NCI-H774 (cell line): ENCODE data around the gene SLC6A9.
A peak's percentile ranks its signal among the peaks of the same experiment; 100 is the strongest.

Experiments
- DNase-seq: peaks from one replicate; lab custom pipeline; 2025; lab: John Stamatoyannopoulos, UW

Gene SLC6A9

DNA sequence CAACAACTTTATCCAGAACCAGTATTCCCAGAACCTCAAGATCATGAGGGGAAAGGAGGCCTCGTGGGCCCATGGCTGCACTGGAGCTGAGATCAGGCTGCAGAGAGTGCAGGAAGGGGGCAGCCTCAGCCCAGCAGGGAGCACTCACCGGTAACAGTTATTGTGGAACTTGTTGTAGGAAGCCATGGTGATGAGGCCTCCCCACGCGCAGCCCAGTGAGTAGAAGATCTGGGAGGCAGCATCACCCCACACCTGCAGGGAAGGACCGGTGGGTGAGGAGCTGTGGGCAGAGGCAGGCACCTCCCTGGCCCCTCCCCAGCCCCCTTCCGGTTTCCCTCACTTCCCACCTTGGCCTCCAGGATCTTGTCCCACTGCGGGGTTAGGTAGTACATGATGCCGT, 29.1 kb downstream of the SLC6A9 start:
- no peak for DNase-seq

DNA sequence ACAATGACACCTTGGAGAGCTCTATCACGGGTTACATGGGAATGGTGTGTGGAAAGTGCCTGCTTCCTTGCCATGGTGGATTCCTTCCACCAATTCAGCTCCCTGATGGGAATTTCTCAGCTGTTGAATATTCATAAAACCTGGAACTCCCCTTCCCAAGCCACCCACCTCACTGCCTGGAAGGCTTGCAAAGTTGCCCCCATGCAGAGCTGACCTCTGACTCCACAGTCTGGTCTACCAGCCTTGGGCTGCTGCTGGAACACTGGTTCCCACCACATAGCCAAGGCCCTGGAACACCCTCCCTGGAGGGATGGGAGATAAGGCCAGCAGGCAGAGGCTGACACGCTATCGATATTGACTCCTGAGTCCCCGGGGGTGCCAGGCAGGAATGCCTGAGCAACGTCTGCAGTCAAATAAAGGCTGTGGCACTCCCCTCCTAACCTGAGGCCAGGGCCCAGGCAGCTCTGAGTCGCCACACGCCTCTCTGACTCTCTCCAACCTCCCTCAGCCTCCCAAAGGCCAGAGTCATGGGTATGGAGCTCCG, 31.1 kb downstream of the SLC6A9 start:
- no peak for DNase-seq

DNA sequence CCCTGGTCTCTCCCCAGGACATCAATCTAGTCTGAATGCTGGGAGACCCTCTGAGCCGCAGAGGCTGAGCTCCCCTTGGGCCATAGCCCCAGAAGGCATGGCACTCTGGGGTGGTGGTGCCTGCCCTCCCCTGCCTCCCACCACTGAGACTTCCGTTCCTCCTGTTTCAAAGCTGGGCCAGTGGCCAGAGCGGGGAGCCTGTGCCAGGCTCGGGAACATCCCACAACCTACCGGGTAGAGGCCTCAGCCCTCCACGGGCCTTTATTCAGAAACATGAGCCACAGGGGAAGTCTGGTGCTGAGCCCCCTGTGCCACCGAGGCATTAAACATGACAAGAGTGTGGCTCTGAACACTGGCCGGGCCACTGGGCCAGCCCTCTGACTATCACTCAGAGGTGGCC, 31.8 kb downstream of the SLC6A9 start:
- no peak for DNase-seq

DNA sequence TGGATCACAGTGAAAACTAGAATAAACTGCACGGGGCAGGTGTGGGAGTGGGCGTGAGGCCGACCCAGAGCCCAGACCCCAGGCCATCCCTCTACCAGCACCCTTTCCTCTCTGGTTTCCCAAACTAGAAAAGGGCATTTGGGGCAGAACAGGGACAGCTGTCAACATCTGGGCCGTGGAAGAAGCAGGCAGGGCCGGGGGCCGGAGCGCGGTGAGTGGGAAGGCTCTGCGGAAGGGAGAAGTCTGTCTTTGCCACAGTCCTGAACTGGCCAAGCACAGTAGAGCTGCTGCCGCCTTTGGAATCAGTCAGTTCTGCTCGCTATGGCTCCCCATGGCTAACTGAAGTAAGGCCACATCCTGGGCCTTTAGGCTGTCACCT, 33.3 kb downstream of the SLC6A9 start:
- peak; percentile 13 for DNase-seq

DNA sequence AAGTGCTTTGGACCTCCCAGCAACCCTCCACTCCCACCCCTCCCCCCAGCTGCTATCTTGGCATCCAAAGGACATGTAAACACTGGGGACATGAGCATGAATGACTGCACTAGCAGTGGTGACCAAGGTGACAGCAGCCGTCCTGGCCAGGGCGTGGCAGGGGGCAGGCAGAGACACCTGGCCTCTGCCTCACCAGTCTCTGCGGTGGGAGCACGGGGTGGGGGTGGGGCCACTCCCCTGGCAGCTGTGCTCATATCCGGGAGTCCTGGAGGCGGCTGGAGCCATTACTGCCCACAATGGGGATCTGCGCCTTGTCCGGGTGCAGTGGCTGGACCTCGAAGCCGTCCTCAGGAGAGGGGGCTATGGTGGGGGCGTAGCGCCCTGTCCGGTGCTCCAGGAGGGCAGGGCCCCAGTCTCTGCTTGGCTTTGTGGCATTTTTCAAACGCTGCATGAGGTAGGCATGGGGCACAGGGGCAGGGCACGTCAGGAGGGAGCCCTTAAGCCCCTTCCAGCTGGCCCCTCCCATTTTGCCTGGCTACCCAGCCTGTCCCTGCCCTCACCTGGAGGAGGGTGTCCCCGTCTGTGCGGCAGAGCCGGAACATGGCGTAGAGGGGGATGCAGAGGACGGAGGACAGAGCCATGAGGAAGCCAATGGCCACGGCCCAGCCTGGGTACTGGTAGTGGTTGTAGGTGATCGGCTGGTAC, 33.8 kb downstream of the SLC6A9 start:
- DNase-seq = peak; percentile 96

DNA sequence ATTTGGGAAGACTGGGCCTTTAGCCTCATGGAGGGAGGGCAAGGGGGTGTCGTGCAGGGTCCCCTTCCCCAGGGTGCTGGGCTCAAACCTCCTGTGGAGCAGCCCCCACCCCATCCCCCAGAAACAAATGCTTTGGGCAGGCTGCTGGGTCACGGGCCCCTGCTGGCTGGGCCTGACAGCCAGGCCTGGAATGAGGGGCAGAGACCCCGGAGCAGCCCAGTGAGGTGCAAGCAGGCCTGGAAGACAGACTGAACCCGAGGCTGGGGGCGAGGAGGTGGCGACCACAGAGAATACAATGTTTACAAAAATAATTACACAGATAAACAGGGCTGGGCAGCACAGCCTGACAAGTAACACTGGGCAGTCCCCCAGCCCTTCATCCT, 34.5 kb downstream of the SLC6A9 start:
- DNase-seq = no peak

DNA sequence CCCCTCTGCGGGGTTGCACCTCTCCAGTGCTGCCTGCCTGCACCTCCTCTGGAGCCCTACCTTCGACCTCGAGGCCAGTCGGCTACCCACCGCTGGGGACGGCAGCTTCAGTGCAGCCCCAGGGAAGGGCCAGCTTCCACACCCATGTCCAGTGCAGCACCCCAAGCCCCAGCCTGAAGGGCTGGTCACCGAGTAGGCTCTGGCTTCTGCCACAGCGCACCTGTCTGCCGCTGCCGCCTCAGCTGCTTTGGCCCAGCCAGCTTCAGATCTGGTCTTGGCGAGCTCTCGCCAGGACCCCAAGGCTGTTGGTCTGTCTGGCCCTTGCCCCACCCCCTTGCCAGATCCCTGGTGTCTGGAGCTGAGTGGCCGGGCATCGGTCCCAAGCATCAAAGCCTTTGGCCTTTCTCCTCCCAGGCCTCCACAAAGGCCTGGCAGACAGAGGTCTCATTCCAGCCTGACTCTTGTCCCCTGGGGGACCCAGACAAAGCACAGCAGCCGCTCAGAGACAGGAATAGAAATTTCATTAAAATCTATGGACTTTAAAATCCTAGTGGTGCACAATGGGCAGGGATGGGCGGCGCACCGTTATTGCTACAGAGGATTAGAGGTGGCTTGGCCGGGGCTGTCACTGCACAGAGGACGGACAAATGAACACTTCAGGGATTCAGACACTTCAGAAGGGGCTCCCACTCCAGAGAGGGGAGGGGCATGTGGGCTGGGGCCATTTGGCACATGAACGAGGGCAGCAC, 35.1 kb downstream of the SLC6A9 start:
- DNase-seq = no peak

DNA sequence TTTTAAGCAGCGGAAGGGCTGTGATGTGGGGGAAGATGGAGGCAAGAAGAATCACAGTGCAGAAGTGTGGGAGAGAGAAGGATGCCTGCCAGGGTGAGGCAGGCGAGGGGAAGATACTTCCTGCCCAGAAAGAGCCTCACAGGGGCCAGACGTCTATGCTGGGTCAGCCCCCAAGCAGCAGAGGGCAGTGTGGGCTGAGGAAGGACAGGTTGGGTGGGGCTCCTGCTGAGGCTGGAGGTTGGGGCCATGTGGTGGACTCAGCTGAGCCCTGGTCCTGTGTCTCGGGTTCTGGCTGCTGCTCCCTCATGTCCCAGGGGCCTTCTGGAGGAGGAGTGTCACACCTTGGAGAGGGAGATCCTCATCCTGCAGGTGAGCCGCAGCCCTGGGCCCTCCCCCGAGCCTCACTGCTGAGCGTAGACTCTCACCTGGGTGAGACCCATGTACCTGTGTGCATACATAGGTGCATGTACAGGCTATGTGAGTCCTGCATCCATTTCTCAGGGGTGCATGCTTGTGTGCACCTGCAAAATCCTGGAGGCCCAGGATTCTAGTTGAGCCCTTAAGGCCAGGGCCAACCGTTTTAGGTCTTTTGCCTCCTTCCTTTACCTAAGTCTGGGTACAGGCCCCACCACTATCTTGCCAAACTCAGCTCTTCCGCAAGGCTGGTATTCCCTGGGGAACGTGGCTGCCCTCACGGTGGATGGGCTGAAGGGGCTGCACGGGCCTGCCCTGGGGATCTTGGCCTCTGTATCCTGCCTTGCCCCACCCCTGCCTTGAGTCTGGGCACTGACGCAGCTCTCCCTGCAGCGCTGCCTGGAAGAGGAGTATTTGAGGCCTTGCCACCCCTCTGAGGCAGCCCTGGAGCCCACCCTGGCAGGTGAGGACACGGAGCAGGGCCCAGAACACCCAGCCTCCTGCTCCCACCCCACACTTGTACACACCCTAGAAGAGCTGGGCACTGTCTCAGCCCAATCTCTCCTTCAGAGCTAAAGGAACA, 36.2 kb downstream of the SLC6A9 start:
- DNase-seq = no peak

DNA sequence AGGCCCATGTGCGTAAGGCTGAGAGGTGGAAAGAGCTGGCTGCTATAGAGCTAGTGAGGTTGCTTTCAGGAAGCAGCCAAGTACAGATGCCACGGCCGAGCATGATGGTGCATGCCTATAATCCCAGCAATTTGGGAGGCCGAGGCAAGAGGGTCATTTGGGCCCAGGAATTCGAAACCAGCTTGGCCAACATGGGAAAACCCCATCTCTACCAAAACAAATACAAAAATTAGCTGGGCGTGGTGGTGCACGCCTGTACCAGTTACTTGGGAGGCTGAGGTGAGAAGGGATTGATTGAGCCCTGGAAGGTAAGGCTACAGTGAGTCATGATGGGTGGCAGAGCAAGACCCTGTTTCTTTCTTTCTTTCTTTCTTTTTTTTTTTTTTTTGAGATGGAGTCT, 37.2 kb downstream of the SLC6A9 start:
- DNase-seq = no peak

DNA sequence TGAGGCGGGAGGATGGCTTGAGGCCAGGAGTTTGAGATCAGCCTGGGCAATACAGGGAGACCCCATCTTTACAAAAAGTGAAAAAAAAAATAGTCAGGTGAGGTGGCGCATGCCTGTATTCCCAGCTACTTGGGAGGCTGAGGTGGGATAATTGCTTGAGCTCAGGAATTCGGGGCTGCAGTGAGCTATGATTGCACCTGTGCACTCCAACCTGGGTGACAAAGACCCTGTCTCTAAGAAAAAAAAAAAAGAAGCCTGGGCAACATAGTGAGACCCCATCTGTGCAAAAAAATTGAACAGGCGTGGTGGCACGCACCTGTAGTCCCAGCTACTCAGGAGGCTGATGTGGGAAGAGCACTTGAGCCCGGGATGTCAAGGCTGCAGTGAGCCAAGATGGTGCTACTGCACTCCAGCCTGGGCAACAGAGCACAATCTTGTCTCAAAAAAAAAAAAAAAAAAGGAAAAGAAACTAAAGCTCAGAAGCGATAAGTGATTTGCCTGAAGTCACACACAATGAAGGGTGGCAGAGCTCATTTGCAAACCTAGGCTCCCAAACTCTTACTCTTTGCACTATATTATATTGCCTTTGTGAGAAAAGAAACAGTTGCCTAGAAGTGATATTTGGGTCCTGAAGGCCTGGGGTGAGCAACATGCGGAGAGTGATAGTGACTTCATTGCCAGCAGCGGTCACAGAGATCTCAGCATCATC, 37.9 kb downstream of the SLC6A9 start:
- DNase-seq = no peak

DNA sequence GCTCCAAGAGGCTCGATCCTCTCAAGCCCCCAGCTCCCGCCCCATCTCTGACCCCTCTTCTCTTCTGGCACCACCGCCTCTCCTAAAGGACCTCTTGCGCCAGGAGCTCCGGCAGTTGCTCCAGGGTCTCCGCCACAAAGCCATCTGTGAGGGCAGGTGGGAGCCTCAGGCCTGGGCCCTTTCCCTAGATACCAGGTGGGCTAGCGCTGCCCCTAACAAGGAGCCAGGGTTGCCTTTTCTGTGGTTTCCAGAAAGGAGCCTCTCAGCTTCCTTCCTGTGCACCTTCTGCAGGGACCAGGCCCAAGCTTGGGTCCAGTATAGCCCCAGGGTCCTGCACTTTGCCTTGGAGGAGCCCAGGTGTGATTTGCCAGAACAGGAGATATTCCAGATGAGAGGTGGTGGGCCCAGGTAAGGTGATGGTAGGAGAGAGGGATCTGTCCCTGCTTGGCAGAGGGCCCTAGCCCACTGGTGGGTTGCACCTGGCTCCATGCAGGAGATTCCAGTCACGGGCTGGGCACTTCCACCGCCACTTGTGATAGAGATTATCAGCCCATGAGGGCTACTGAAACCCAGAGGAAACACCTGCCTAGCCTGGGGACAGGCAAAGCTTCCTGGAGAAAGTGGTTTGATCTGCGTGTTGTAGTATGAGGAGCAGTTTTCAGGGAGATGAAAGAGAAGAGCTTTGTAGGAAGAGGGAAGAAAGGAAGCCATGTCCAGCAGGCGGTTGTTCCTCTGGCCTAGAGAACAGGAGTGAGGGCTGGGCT, 38.8 kb downstream of the SLC6A9 start:
- DNase-seq = no peak

DNA sequence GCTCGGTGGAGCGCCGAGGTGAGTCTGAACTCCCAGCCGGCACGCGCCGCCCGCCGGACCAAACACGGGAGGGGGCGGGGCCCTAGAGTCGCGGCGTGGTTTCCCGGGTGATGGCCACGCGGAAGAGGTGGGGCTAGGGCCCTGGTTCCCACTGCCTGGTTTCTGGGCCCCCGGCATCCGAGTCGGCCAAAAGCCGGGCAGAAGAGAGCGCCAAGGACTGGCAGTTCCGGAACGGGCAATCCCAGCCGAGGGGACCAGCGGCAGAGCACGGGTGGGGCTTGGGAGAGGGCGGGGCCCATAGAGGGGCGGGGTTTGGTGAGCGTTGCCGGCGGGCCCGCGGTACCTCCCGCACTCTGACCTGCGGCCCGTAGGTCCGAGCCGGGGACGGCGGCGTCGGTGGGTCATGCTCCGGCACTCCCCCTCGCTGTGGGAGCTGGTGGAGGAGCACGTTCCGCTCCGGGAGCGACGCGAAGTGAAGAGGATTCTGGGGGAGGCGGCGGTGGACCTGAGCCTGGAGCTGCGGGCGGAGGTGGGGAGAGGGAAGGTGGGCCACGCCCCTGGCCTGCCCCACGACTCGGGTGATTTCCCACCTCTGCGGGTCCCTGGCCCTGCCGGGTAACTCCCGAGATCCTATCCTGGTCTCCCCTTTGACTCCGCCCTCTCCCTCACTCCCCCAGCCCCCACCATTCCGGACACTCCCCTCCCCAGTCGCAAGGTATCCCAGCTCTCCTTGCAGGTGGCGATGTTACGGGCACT, 39.6 kb downstream of the SLC6A9 start, which contains the start of gene CCDC24:
Gene CCDC24 (plus strand): TSS at position 124 of the 756 bp plus-strand sequence. CDS start 280 bp downstream, at position 404.
- peak; percentile 92 for DNase-seq

DNA sequence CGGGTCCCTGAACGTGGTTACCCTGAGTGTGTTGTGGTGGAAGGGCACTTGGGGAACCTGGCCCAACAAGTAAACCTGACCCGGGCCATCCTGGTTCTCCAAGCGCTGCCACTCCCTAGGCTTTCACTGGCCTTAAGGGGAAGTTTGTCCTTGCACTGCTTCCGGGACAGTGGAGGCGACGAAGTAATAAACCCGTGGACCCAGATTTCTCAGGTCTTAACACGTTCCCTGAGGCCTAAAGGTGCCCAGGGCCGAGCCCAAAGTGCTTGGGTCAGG, 40.1 kb downstream of the SLC6A9 start:
- no peak for DNase-seq

DNA sequence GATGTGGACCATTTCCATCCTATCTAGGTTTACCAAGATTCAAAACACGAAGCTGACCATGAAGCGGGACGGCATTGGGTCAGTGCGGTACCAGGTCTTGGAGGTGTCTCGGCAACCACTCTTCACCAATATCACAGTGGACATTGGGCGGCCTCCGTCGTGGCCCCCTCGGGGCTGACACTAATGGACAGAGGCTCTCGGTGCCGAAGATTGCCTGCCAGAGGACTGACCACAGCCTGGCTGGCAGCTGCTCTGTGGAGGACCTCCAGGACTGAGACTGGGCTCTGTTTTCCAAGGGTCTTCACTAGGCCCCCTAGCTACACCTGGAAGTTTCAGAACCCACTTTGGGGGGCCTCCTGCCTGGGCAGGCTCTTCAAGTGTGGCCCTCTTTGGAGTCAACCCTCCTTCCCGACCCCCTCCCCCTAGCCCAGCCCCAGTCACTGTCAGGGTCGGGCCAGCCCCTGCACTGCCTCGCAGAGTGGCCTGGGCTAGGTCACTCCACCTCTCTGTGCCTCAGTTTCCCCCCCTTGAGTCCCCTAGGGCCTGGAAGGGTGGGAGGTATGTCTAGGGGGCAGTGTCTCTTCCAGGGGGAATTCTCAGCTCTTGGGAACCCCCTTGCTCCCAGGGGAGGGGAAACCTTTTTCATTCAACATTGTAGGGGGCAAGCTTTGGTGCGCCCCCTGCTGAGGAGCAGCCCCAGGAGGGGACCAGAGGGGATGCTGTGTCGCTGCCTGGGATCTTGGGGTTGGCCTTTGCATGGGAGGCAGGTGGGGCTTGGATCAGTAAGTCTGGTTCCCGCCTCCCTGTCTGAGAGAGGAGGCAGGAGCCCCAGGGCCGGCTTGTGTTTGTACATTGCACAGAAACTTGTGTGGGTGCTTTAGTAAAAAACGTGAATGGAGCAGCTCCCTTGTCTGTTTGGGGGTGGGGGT, 40.7 kb downstream of the SLC6A9 start:
- DNase-seq = no peak

DNA sequence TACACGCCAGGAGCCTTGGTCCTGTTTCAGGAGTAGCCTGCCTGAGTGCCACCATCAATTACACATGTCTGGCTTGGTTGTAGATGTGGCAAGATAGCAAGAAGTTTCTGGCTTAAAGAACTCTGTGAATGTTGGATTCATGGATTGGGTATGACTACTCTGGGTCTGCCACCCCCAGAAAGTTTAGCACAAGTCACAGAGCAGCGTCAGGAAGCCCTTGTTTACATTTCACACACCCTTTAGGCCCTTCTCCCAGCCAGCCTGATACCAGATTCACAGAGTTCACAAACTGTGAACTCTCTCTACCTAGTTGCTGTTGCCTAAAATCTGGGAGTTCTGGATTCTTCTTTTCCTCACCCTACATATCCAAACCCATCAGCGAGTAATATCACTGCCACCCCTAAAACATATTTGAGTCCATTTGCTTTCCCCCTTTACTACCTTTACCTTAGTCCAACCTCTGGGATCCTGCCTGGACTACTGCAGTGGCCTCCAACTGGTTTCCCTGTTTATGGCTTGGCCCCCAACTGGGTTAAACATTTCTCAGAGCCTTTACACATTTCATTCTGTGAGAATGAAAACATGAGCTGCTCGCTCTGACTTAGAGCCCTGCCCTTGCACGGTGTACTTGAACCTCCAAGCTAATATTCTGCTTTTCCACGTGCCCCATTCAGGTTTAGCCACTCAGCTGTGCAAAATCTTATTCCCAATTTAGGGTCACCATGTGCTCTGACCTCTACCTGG, 43.9 kb downstream of the SLC6A9 start:
- DNase-seq = no peak

DNA sequence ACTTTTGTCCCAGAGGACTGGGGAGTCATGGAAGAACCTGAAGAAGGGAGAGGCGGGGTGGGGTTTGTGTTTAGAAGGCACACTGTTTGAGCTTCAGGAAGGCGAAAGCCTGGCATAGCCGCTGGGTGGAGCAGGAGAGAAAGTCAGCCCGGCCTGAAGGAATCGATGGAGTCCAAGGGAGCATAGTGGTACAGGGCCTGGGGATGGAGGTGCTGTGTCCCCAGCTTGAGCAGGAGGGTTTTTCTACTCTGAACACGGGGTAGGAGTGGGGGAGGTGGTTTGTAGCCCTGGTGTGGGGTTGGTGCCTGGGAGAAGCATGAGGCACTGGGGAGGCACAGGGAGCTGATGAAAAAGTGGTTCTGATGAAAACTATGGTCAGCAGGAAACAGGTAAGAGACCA, 44.5 kb downstream of the SLC6A9 start:
- DNase-seq = no peak

DNA sequence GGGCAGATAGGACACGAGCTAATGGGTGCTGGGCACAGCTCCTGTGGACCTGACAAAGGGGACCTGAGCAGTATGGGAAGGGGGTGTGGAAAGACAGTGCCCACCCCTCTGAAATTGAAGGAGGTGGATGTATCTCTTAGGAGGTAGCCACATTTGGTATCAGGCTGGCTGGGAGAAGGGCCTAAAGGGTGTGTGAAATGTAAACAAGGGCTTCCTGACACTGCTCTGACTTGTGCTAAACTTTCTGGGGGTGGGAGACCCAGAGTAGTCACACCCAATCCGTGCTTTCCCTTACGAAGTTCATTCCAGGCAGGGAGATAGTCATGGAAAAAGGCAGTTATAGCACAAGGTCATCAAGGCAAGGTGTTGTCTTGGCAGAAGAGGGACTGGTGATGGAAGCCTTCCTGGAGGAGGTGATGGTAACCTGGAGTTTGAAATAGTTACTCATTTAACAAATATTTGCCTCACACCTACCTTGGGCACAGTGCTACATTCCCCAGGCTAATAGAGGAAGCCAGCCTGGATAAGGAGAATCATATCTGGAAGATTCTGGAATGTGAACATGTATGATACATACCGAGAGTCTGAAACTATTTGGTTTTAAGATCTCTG, 45.2 kb downstream of the SLC6A9 start:
- no peak for DNase-seq

DNA sequence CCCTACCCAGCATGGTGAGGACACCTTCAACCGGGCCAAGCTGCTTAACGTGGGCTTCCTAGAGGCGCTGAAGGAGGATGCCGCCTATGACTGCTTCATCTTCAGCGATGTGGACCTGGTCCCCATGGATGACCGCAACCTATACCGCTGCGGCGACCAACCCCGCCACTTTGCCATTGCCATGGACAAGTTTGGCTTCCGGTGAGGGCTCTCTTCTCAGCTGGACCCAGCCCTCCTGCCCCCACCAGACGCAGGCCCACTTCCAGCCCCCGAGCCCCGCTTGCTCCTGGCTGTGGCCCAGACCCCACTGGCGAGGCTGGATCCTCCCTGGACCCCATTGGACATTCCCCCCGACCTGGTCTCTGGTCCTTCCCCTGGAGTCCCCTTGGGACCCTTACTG, 46.4 kb downstream of the SLC6A9 start:
- no peak for DNase-seq
